WTC11 (cell line): ENCODE data around the gene ZCCHC8. TPM values are rescaled to one million over a fixed set of nuclear protein-coding genes. Genes with fewer than 3 reads are reported as not detected.
"Not testable (repeated sequence)": the region's sequence is repeated elsewhere in the genome, so short reads cannot be mapped to it uniquely, and the experiment has no call there.

ENCODE experiments used
- ATAC-seq: fragments of 200-7000 bp; cut with Tn5 transposase; 2 replicates; pipeline ENCODE4 v1.10.0; 2021; ENCODE audit warnings: mild to moderate bottlenecking, moderate library complexity
- CTCF ChIA-PET: fragments of 300-600 bp; sonication (Branson Sonifier 250); formaldehyde crosslinking; loops from one replicate; lab custom pipeline; 2021; ENCODE audit warnings: antibody characterized with exemption; lab: Charles Lee
- POLR2A ChIA-PET: fragments of 350-600 bp; sonication (Branson Sonifier 250); formaldehyde crosslinking; loops from one replicate; lab custom pipeline; 2021; ENCODE audit warnings: antibody characterized with exemption; lab: Charles Lee
- DNase-seq: peaks from one replicate; pipeline ENCODE4 v3.0.0; 2021; ENCODE audit warnings: low spot score
- H3K27ac Mint-ChIP-seq: 2 replicates; pipeline ENCODE4 v1.8.0; 2021; ENCODE audit warnings: mixed read lengths
- H3K27me3 Mint-ChIP-seq: 2 replicates; pipeline ENCODE4 v1.8.0; 2021; ENCODE audit warnings: low read depth, mild to moderate bottlenecking, moderate library complexity, mixed read lengths
- H3K36me3 Mint-ChIP-seq: 2 replicates; pipeline ENCODE4 v1.8.0; 2021; ENCODE audit warnings: mixed read lengths
- H3K4me1 Mint-ChIP-seq: 2 replicates; pipeline ENCODE4 v1.8.0; 2022; ENCODE audit warnings: mixed read lengths
- H3K4me3 Mint-ChIP-seq: 2 replicates; pipeline ENCODE4 v1.8.0; 2021; ENCODE audit warnings: mild to moderate bottlenecking, moderate library complexity, mixed read lengths
- H3K9me3 Mint-ChIP-seq: 2 replicates; pipeline ENCODE4 v1.8.0; 2021; ENCODE audit warnings: mixed read lengths
- CREB1 ChIP-seq: sonication (generic); formaldehyde crosslinking; IDR thresholded peaks from 2 replicates; pipeline ENCODE4 v1.8.0; 2023; ENCODE audit warnings: mild to moderate bottlenecking, missing genetic modification reagents
- CREM ChIP-seq: sonication (generic); formaldehyde crosslinking; IDR thresholded peaks from 2 replicates; pipeline ENCODE4 v1.8.1; 2022; ENCODE audit warnings: mild to moderate bottlenecking, missing genetic modification reagents, moderate library complexity
- ESRRA ChIP-seq: sonication (generic); formaldehyde crosslinking; IDR thresholded peaks from 2 replicates; pipeline ENCODE4 v1.8.1; 2022; ENCODE audit warnings: mild to moderate bottlenecking, missing genetic modification reagents, borderline replicate concordance
- GABPB1 ChIP-seq: sonication (generic); formaldehyde crosslinking; IDR thresholded peaks from 2 replicates; pipeline ENCODE4 v1.8.1; 2023; ENCODE audit warnings: mild to moderate bottlenecking, missing genetic modification reagents
- NFATC4 ChIP-seq: fragments of 250-450 bp; sonication (Bioruptor Pico); IDR thresholded peaks from 2 replicates; pipeline ENCODE4 v1.9.0; 2021; ENCODE audit warnings: mild to moderate bottlenecking
- NR2C2 ChIP-seq: sonication (generic); formaldehyde crosslinking; IDR thresholded peaks from 2 replicates; pipeline ENCODE4 v1.8.0; 2022; ENCODE audit warnings: mild to moderate bottlenecking, missing genetic modification reagents
- OVOL2 ChIP-seq: fragments of 250-450 bp; sonication (Bioruptor Pico); IDR thresholded peaks from 2 replicates; pipeline ENCODE4 v1.9.0; 2021; ENCODE audit warnings: mild to moderate bottlenecking, borderline replicate concordance
- PRRX2 ChIP-seq: fragments of 250-450 bp; sonication (Bioruptor Pico); IDR thresholded peaks from 2 replicates; pipeline ENCODE4 v1.8.0; 2021; ENCODE audit warnings: mild to moderate bottlenecking
- RELA ChIP-seq: sonication (generic); formaldehyde crosslinking; IDR thresholded peaks from 2 replicates; pipeline ENCODE4 v1.8.1; 2022; ENCODE audit warnings: missing genetic modification reagents, mild to moderate bottlenecking, borderline replicate concordance
- SMAD4 ChIP-seq: sonication (generic); formaldehyde crosslinking; IDR thresholded peaks from 2 replicates; pipeline ENCODE4 v1.8.0; 2022; ENCODE audit warnings: mild to moderate bottlenecking, missing genetic modification reagents
- SP1 ChIP-seq: sonication (generic); formaldehyde crosslinking; conservative IDR thresholded peaks from 2 replicates; pipeline ENCODE4 v1.8.1; 2022; ENCODE audit warnings: missing genetic modification reagents
- ZBTB21 ChIP-seq: sonication (generic); formaldehyde crosslinking; IDR thresholded peaks from 2 replicates; pipeline ENCODE4 v1.8.1; 2023; ENCODE audit warnings: mild to moderate bottlenecking, missing genetic modification reagents, borderline replicate concordance
- ZNF138 ChIP-seq: sonication (generic); formaldehyde crosslinking; conservative IDR thresholded peaks from 2 replicates; pipeline ENCODE4 v1.8.1; 2022; ENCODE audit warnings: mild to moderate bottlenecking, moderate library complexity, missing genetic modification reagents
- ZNF263 ChIP-seq: sonication (generic); formaldehyde crosslinking; IDR thresholded peaks from 2 replicates; pipeline ENCODE4 v1.8.1; 2022; ENCODE audit warnings: low read depth, mild to moderate bottlenecking, moderate library complexity, missing genetic modification reagents
- total RNA-seq: library from RNA; stranded (reverse); gene quantifications from 3 replicates; pipeline ENCODE4 v1.2.3, GENCODE V29; 2021
- TF ChIP-seq, protein P1 (sequence below): sonication (generic); formaldehyde crosslinking; IDR thresholded peaks from 2 replicates; pipeline ENCODE4 v1.8.0; 2022; ENCODE audit warnings: missing genetic modification reagents
- TF ChIP-seq, protein P2 (sequence below): sonication (generic); formaldehyde crosslinking; IDR thresholded peaks from 2 replicates; pipeline ENCODE4 v1.8.0; 2022; ENCODE audit warnings: mild to moderate bottlenecking, missing genetic modification reagents
- TF ChIP-seq, protein P3 (sequence below): sonication (generic); formaldehyde crosslinking; IDR thresholded peaks from 2 replicates; pipeline ENCODE4 v1.8.1; 2023; ENCODE audit warnings: mild to moderate bottlenecking, missing genetic modification reagents, moderate library complexity
- TF ChIP-seq, protein P4 (sequence below): sonication (generic); formaldehyde crosslinking; conservative IDR thresholded peaks from 2 replicates; pipeline ENCODE4 v1.8.1; 2023; ENCODE audit warnings: mild to moderate bottlenecking, low read depth, missing genetic modification reagents, moderate library complexity
- TF ChIP-seq, protein P5 (sequence below): sonication (generic); formaldehyde crosslinking; IDR thresholded peaks from 2 replicates; pipeline ENCODE4 v1.8.1; 2023; ENCODE audit warnings: mild to moderate bottlenecking, missing genetic modification reagents, borderline replicate concordance

The ZCCHC8 gene
- total RNA-seq, 1 experiment from 2014 or later: 28.4 TPM

DNA sequence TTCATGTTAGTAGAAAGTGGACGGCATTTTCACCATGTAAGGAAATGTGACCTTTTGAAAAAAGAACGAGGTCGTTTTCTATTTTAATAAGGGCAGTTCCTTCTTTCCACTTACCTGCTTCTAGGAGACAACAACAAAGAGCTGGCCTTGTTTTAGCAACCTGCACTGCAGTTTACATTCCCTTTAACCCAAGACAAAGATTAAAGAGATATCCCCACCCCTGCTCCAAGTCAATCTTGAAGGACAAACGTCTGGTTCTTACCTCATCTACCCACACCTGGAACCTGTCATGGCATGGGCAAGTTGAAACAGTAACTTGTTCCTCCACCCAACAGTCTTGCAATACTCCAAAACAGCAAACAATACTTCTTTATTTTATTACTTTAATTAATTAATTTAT lies 32.7 kb downstream of the ZCCHC8 start:
- Mint-ChIP-seq H3K9me3 (peaks cover 3% of the 10 kb centered on the region; the same call in 1 of the 2 replicates), H3K27ac (no peak overlapping the region; the same call in 1 of the 2 replicates), H3K36me3 (peaks cover under 1% of the 10 kb centered on the region), H3K4me1 (no peaks in the 10 kb centered on the region), H3K27me3 (no peaks in the 10 kb centered on the region), H3K4me3 (no peak overlapping the region)
- ATAC-seq: no peak
- TF ChIP-seq CREM (CRISPR knock-in tag): no peak
- no peak for TF ChIP-seq ZNF263 (CRISPR knock-in tag)
- TF ChIP-seq, protein P1, sequence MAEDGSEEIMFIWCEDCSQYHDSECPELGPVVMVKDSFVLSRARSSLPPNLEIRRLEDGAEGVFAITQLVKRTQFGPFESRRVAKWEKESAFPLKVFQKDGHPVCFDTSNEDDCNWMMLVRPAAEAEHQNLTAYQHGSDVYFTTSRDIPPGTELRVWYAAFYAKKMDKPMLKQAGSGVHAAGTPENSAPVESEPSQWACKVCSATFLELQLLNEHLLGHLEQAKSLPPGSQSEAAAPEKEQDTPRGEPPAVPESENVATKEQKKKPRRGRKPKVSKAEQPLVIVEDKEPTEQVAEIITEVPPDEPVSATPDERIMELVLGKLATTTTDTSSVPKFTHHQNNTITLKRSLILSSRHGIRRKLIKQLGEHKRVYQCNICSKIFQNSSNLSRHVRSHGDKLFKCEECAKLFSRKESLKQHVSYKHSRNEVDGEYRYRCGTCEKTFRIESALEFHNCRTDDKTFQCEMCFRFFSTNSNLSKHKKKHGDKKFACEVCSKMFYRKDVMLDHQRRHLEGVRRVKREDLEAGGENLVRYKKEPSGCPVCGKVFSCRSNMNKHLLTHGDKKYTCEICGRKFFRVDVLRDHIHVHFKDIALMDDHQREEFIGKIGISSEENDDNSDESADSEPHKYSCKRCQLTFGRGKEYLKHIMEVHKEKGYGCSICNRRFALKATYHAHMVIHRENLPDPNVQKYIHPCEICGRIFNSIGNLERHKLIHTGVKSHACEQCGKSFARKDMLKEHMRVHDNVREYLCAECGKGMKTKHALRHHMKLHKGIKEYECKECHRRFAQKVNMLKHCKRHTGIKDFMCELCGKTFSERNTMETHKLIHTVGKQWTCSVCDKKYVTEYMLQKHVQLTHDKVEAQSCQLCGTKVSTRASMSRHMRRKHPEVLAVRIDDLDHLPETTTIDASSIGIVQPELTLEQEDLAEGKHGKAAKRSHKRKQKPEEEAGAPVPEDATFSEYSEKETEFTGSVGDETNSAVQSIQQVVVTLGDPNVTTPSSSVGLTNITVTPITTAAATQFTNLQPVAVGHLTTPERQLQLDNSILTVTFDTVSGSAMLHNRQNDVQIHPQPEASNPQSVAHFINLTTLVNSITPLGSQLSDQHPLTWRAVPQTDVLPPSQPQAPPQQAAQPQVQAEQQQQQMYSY (CRISPR knock-in tag): no peak
- TF ChIP-seq ZNF138 (CRISPR knock-in tag): no peak
- no peak for TF ChIP-seq SP1 (CRISPR knock-in tag)
- no peak for TF ChIP-seq PRRX2 (CRISPR knock-in tag)
- TF ChIP-seq ZBTB21: no peak
- TF ChIP-seq NFATC4: no peak
- TF ChIP-seq, protein P2, sequence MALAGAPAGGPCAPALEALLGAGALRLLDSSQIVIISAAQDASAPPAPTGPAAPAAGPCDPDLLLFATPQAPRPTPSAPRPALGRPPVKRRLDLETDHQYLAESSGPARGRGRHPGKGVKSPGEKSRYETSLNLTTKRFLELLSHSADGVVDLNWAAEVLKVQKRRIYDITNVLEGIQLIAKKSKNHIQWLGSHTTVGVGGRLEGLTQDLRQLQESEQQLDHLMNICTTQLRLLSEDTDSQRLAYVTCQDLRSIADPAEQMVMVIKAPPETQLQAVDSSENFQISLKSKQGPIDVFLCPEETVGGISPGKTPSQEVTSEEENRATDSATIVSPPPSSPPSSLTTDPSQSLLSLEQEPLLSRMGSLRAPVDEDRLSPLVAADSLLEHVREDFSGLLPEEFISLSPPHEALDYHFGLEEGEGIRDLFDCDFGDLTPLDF (CRISPR knock-in tag): no peak
- ChIA-PET POLR2A (no interaction called here), CTCF (no interaction called here)
- no peak for DNase-seq

DNA sequence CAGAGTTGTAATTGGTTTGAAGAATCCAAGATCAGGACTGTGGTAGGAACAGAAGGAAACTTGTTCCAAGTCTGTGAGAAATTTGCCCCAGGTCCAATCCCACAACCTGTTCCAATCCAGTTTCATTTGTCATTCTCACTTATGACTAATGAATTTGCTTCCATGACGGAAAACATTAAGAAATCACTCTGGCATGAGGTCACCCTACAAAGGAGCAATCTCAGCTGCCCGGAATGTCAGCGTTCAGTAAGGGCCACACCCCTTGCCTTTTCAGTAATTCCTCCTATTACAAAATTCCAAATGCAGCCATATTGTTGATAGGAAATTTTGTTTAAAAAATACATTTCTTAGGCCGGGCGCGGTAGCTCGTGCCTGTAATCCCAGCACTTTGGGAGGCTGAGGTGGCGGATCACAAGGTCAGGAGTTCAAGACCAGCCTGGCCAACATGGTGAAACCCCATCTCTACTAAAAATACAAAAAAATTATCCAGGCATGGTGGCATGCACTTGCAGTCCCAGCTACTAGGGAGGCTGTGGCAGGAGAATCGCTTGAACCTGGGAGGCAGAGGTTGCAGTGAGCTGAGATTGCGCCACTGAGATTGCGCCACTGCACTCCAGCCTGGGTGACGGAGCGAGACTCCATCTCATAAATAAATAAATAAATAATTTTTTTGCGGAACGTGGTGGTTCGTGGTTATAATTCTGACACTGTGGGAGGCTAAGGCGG lies 36.3 kb downstream of the ZCCHC8 start:
- CTCF ChIA-PET, DNase-seq, H3K36me3 Mint-ChIP-seq, ATAC-seq, H3K4me3 Mint-ChIP-seq, H3K9me3 Mint-ChIP-seq, H3K27ac Mint-ChIP-seq, H3K27me3 Mint-ChIP-seq, H3K4me1 Mint-ChIP-seq: not testable (repeated sequence)
- 0 out of 2 replicates have a peak, but pooled peaks have one; percentile 19 for TF ChIP-seq GABPB1 (CRISPR knock-in tag)
- POLR2A ChIA-PET: interaction anchor here (0.6 kb wide), 1 partner anchor 198 kb away, joined by 4 read pairs; no protein-coding TSS in a partner anchor

DNA sequence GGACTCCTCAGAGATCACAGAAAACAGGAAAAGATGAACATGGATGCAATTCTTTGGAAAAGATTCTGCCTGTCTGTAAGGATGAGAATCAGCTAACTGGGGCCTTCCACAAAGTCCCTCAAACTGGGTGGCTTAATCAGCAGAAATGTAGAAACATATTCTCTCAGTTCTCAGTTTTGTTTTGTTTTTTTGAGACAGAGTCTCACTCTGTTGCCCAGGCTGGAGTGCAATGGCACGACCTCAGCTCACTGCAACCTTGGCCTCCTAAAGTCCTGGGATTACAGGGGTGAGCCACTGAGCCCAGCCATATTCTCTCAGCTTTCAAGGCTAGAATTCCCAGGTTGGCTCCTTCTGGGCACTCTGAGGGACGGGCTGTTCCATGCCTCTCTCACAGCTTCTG lies 40.1 kb downstream of the ZCCHC8 start:
- no peaks in the 10 kb centered on the region for H3K36me3 Mint-ChIP-seq
- H3K27ac Mint-ChIP-seq: no peak overlapping the region
- H3K4me3 Mint-ChIP-seq: no peak overlapping the region
- H3K9me3 Mint-ChIP-seq: no peaks in the 10 kb centered on the region
- CTCF ChIA-PET: interaction anchor here (1.3 kb wide), 1 partner anchor 11 kb away, joined by 4 read pairs; no protein-coding TSS in a partner anchor
- no peaks in the 10 kb centered on the region for H3K4me1 Mint-ChIP-seq
- ATAC-seq (no peak), DNase-seq (no peak)
- POLR2A ChIA-PET: no interaction called here
- no peaks in the 10 kb centered on the region for H3K27me3 Mint-ChIP-seq
- TF ChIP-seq CREB1 (CRISPR knock-in tag): no peak
- no peak for TF ChIP-seq OVOL2 (CRISPR knock-in tag)
- TF ChIP-seq RELA (CRISPR knock-in tag): no peak
- no peak for TF ChIP-seq SMAD4
- TF ChIP-seq ESRRA (CRISPR knock-in tag): no peak
- TF ChIP-seq, protein P3, sequence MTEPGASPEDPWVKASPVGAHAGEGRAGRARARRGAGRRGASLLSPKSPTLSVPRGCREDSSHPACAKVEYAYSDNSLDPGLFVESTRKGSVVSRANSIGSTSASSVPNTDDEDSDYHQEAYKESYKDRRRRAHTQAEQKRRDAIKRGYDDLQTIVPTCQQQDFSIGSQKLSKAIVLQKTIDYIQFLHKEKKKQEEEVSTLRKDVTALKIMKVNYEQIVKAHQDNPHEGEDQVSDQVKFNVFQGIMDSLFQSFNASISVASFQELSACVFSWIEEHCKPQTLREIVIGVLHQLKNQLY (CRISPR knock-in tag): no peak
- no peak for TF ChIP-seq NR2C2 (CRISPR knock-in tag)
- TF ChIP-seq, protein P4, sequence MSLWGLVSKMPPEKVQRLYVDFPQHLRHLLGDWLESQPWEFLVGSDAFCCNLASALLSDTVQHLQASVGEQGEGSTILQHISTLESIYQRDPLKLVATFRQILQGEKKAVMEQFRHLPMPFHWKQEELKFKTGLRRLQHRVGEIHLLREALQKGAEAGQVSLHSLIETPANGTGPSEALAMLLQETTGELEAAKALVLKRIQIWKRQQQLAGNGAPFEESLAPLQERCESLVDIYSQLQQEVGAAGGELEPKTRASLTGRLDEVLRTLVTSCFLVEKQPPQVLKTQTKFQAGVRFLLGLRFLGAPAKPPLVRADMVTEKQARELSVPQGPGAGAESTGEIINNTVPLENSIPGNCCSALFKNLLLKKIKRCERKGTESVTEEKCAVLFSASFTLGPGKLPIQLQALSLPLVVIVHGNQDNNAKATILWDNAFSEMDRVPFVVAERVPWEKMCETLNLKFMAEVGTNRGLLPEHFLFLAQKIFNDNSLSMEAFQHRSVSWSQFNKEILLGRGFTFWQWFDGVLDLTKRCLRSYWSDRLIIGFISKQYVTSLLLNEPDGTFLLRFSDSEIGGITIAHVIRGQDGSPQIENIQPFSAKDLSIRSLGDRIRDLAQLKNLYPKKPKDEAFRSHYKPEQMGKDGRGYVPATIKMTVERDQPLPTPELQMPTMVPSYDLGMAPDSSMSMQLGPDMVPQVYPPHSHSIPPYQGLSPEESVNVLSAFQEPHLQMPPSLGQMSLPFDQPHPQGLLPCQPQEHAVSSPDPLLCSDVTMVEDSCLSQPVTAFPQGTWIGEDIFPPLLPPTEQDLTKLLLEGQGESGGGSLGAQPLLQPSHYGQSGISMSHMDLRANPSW (CRISPR knock-in tag): no peak
- no peak for TF ChIP-seq ZNF138 (CRISPR knock-in tag)
- TF ChIP-seq, protein P5, sequence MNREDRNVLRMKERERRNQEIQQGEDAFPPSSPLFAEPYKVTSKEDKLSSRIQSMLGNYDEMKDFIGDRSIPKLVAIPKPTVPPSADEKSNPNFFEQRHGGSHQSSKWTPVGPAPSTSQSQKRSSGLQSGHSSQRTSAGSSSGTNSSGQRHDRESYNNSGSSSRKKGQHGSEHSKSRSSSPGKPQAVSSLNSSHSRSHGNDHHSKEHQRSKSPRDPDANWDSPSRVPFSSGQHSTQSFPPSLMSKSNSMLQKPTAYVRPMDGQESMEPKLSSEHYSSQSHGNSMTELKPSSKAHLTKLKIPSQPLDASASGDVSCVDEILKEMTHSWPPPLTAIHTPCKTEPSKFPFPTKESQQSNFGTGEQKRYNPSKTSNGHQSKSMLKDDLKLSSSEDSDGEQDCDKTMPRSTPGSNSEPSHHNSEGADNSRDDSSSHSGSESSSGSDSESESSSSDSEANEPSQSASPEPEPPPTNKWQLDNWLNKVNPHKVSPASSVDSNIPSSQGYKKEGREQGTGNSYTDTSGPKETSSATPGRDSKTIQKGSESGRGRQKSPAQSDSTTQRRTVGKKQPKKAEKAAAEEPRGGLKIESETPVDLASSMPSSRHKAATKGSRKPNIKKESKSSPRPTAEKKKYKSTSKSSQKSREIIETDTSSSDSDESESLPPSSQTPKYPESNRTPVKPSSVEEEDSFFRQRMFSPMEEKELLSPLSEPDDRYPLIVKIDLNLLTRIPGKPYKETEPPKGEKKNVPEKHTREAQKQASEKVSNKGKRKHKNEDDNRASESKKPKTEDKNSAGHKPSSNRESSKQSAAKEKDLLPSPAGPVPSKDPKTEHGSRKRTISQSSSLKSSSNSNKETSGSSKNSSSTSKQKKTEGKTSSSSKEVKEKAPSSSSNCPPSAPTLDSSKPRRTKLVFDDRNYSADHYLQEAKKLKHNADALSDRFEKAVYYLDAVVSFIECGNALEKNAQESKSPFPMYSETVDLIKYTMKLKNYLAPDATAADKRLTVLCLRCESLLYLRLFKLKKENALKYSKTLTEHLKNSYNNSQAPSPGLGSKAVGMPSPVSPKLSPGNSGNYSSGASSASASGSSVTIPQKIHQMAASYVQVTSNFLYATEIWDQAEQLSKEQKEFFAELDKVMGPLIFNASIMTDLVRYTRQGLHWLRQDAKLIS (CRISPR knock-in tag): no peak
